ENCODE data around the gene CDKAL1. TPM values are rescaled to one million over a fixed set of nuclear protein-coding genes. Genes with fewer than 3 reads are reported as not detected.

Gene CDKAL1
- total and polyA plus RNA-seq, 2 donors (not counting 3 experiments of a cell fraction or from before 2014, with no cell fraction given) = 6.1 to 20.5 TPM

DNA sequence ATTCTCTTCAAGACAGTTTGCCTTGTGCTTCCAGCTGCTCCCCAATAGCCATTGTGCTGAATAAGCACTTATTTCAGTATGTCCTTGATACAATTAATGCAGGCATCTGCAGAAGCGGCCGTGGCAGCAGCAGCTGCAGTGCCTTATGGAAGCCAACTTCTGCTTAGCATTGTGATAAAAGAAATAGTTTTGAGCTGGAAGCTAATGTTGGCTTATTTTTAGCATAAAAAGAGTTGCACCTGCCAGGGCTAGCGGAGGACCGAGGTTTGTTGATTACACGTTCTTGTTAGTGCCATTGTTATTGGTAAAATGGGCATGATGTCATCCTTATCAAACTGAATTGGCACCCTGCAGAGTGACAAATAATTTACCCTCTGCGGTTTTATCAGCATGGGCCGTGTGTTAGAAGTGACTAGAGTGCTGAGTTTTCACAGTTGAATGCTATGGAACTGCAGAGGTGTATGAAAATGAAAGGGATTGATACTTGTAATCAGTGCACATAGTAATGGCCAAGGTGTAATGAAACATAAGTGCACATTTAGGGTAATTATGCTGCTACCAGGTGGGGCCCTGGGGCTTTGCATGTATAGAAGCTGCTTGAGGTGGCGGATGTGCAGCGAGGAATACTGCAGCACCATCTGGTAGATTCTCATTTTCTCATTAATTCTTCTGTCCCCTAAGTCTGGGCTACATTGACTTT lies 334.3 kb downstream of the CDKAL1 start:
- Histone ChIP-seq H3K9me3 (replicated peaks; ENCODE audit: control insufficient read depth, insufficient read depth, low read length) (no peaks in the 10 kb centered on the region), H3K4me1 (ENCODE audit: control insufficient read depth, extremely low read depth, insufficient read depth, low read length) (no peaks in the 10 kb centered on the region), H3K79me2 (ENCODE audit: control insufficient read depth, insufficient read depth, low read length) (no peaks in the 10 kb centered on the region), H3K9ac (replicated peaks; ENCODE audit: extremely low read depth, insufficient read depth, low read length) (no peak overlapping the region), H3K4me3 (replicated peaks in 1 of 3; ENCODE audit: insufficient read depth in 1 of 3, low read depth in 1 of 3, low read length in 3 of 3) (no peak overlapping the region), H3K9me1 (replicated peaks; ENCODE audit: control insufficient read depth, extremely low read depth, insufficient read depth, low read length) (no peaks in the 10 kb centered on the region), H3K27me3 (ENCODE audit: control insufficient read depth in 2 of 2, insufficient read depth in 2 of 2, low read length in 2 of 2) (no peaks in the 10 kb centered on the region), H3K27ac (ENCODE audit: insufficient read depth, low read depth, low read length) (no peak overlapping the region), H2AFZ (ENCODE audit: low read depth, low read length) (no peak overlapping the region), H3K36me3 (ENCODE audit: control insufficient read depth in 2 of 2, extremely low read depth in 1 of 2, insufficient read depth in 2 of 2, low read length in 2 of 2) (no peaks in the 10 kb centered on the region), H3K4me2 (ENCODE audit: insufficient read depth, low read length) (no peak overlapping the region), H4K20me1 (replicated peaks; ENCODE audit: control insufficient read depth, extremely low read depth, insufficient read depth, low read length) (no peaks in the 10 kb centered on the region)
- ChIA-PET CTCF (no interaction called here), POLR2A (no interaction called here)
- dilution Hi-C loops (cut with MboI; ENCODE audit: extremely low pct_ligation_motif_present, low sequenced_read_pairs) = no loop called here
- intact Hi-C loops (cut with micrococcal nuclease) = no loop called here
- no peak for DNase-seq (ENCODE audit: low read depth, low spot score)
- TF ChIP-seq JUN (IDR thresholded peaks at IDR 0.05; ENCODE audit: borderline replicate concordance, insufficient read depth, insufficient read length, low read depth) = no peak
- TF ChIP-seq EZH2 (IDR thresholded peaks at IDR 0.05; ENCODE audit: borderline replicate concordance, low read depth, low read length, severe bottlenecking) = no peak
- TF ChIP-seq GATA2 (IDR thresholded peaks at IDR 0.05; ENCODE audit: insufficient read depth, insufficient read length, low read depth, low read length) = no peak
- TF ChIP-seq FOS (IDR thresholded peaks at IDR 0.05; ENCODE audit: borderline replicate concordance, insufficient read depth, low read length) = no peak
- TF ChIP-seq MYC (IDR thresholded peaks at IDR 0.05; ENCODE audit: low read depth, low read length) = no peak
- TF ChIP-seq POLR2A (IDR thresholded peaks at IDR 0.05; ENCODE audit: low read depth, low read length) = no peak
- TF ChIP-seq, protein P1, sequence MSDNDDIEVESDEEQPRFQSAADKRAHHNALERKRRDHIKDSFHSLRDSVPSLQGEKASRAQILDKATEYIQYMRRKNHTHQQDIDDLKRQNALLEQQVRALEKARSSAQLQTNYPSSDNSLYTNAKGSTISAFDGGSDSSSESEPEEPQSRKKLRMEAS (IDR thresholded peaks at IDR 0.05; ENCODE audit: insufficient read depth, insufficient read length) = no peak
- TF ChIP-seq, protein P2, sequence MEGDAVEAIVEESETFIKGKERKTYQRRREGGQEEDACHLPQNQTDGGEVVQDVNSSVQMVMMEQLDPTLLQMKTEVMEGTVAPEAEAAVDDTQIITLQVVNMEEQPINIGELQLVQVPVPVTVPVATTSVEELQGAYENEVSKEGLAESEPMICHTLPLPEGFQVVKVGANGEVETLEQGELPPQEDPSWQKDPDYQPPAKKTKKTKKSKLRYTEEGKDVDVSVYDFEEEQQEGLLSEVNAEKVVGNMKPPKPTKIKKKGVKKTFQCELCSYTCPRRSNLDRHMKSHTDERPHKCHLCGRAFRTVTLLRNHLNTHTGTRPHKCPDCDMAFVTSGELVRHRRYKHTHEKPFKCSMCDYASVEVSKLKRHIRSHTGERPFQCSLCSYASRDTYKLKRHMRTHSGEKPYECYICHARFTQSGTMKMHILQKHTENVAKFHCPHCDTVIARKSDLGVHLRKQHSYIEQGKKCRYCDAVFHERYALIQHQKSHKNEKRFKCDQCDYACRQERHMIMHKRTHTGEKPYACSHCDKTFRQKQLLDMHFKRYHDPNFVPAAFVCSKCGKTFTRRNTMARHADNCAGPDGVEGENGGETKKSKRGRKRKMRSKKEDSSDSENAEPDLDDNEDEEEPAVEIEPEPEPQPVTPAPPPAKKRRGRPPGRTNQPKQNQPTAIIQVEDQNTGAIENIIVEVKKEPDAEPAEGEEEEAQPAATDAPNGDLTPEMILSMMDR (IDR thresholded peaks at IDR 0.05; ENCODE audit: extremely low read depth in 1 of 2, insufficient read depth in 1 of 2, low read depth in 1 of 2, low read length in 2 of 2) = no peak
- FAIRE-seq = no peak
- BruUV-seq (replicated peaks) = no TSS peak
